ENCODE measurements around the gene RGS11.

Gene RGS11

GRCh38 chr16:275786-276232 lies at the start of gene RGS11:
TSS of gene RGS11 (minus strand) at chr16:275944. CDS start at chr16:275911, 33 bp downstream.
- DNase-seq (ENCODE audit: low read depth in 1 of 2, low spot score in 1 of 2) = no peak

GRCh38 chr16:324451-325334 lies 48.9 kb upstream of the RGS11 start:
- peak; percentile 28 to 41 for DNase-seq (ENCODE audit: low read depth in 1 of 2, low spot score in 1 of 2)

GRCh38 chr16:324201-324450 lies 48.4 kb upstream of the RGS11 start:
- no peak for DNase-seq (ENCODE audit: low read depth in 1 of 2, low spot score in 1 of 2)

GRCh38 chr16:322476-323143 lies 46.9 kb upstream of the RGS11 start:
- DNase-seq (ENCODE audit: low read depth in 1 of 2, low spot score in 1 of 2) = no peak

GRCh38 chr16:321532-321931 lies 45.8 kb upstream of the RGS11 start:
- no peak for DNase-seq (ENCODE audit: low read depth in 1 of 2, low spot score in 1 of 2)

GRCh38 chr16:320206-320605 lies 44.5 kb upstream of the RGS11 start:
- no peak for DNase-seq (ENCODE audit: low read depth in 1 of 2, low spot score in 1 of 2)

GRCh38 chr16:318628-319027 lies 42.9 kb upstream of the RGS11 start:
- DNase-seq (ENCODE audit: low read depth in 1 of 2, low spot score in 1 of 2) = no peak

GRCh38 chr16:317583-317982 lies 41.8 kb upstream of the RGS11 start:
- DNase-seq (ENCODE audit: low read depth in 1 of 2, low spot score in 1 of 2) = no peak

- DNase-seq (ENCODE audit: low read depth in 1 of 2, low spot score in 1 of 2) = no peak
Observed at GRCh38 chr16:316741-317464, 41.2 kb upstream of the RGS11 start.

- DNase-seq (ENCODE audit: low read depth in 1 of 2, low spot score in 1 of 2) = no peak
Observed at GRCh38 chr16:314795-315299, 39.1 kb upstream of the RGS11 start.

- DNase-seq (ENCODE audit: low read depth in 1 of 2, low spot score in 1 of 2) = no peak
Observed at GRCh38 chr16:314351-314750, 38.6 kb upstream of the RGS11 start.

- DNase-seq (ENCODE audit: low read depth in 1 of 2, low spot score in 1 of 2) = no peak
Observed at GRCh38 chr16:311725-312124, 36.0 kb upstream of the RGS11 start.

- DNase-seq (ENCODE audit: low read depth in 1 of 2, low spot score in 1 of 2) = no peak
Observed at GRCh38 chr16:309476-309875, 33.7 kb upstream of the RGS11 start.

GRCh38 chr16:307691-308312 lies 32.1 kb upstream of the RGS11 start:
- no peak for DNase-seq (ENCODE audit: low read depth in 1 of 2, low spot score in 1 of 2)

GRCh38 chr16:306911-307370 lies 31.2 kb upstream of the RGS11 start:
- DNase-seq (ENCODE audit: low read depth in 1 of 2, low spot score in 1 of 2) = no peak

- no peak for DNase-seq (ENCODE audit: low read depth in 1 of 2, low spot score in 1 of 2)
Observed at GRCh38 chr16:305916-306626, 30.3 kb upstream of the RGS11 start.

GRCh38 chr16:303760-304505 lies 28.2 kb upstream of the RGS11 start:
- DNase-seq (ENCODE audit: low read depth in 1 of 2, low spot score in 1 of 2) = no peak

GRCh38 chr16:301950-302349 lies 26.2 kb upstream of the RGS11 start:
- no peak for DNase-seq (ENCODE audit: low read depth in 1 of 2, low spot score in 1 of 2)

- DNase-seq (ENCODE audit: low read depth in 1 of 2, low spot score in 1 of 2) = no peak
Observed at GRCh38 chr16:301235-301634, 25.5 kb upstream of the RGS11 start.

GRCh38 chr16:297832-298231 lies 22.1 kb upstream of the RGS11 start:
- DNase-seq (ENCODE audit: low read depth in 1 of 2, low spot score in 1 of 2) = no peak
